NOMO-1 (cell line): ENCODE results near the gene FOS.
A peak's percentile ranks its signal among the peaks of the same experiment; 100 is the strongest.

Experiments
- DNase-seq, 2 experiments: peaks; one replicate each; lab custom pipeline; 2025; ENCODE audit not compliant: unreplicated experiment in 2 of 2; lab: John Stamatoyannopoulos, UW

FOS gene

DNA sequence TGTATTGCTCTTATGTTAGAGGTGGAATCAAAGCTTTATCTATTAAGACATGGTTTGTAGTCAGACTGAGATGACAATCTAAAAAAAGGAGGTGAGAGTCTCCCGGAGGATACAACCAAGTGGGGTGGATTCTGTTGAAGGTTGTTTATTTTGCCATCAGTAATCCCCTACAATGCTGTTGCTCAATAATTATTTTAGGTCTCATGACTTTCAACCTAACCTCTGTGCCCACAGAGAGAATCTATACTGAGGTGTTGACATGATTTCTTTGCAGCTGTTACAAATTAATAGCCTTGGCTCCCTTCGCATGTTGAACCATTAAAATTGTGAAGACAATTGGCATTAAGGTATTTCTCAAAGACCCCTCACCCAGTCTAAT, 28.7 kb upstream of the FOS start:
- no peak for DNase-seq

DNA sequence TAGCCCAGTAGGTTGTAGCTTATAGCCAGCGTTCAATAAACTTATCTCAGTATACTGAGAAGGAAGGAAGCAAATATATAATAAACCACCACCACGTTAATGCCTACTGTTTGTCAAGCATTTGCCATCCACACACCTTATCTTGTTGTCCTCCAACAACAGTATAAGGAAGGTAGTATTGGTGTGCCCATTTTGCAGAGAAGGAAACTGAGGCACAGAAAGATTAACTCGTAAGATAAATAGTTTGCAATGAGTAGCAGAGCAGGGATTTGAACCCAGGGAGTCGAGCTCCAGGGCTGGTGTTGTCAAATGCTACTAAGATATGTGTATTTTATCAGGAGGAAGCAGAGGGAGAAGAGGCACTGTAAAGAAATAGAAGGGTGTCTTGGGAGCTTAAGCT, 27.8 kb upstream of the FOS start:
- DNase-seq: no peak

DNA sequence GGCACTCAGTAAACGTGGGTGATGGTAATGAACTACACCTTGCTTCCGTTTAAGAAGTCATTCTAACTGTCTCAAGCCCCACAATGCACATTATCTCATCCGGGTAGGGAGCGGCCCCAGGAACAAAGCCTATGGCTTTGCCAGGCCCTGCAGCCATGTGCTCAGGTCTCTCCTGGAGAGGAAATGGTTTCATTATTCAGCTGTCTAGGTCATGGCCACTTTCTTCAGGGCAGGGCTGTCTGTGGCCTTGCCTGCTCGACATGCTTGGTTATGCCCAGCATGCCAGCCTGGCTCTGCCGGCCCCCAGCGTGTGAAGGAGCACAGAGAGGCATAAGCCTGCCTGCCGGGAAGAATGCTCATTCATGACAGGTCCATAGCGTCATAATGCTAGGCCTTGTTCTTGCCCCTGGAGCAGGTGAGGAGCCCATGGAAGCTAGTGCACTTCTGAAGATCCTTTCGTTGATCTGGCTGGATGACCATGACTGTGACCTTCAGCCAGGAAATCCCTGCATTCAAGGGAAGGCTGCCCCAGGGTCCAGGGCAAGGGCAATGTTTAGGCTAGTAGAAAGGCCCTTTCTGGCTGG, 26.3 kb upstream of the FOS start:
- no peak for DNase-seq

DNA sequence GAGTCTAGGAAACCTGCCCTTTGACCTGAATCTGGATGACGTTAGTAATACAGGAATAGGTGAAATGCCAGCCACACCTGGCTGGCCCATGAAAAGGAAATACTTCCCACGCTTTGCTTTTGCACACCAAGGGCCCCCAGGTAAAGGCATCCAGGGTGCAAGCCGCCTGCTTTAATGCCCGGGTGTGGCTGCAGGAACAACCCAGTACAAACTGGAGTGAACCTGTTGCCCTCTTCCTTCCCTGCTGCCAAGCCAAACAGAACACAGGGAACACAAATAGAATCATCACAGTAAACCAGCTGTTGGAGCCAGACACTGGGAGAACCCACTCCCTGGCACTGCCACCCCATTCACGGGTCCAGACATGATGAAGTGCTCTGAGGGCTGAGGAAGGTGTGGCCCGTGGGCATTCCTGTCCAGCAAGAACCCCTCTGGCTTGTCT, 24.2 kb upstream of the FOS start:
- DNase-seq: no peak

DNA sequence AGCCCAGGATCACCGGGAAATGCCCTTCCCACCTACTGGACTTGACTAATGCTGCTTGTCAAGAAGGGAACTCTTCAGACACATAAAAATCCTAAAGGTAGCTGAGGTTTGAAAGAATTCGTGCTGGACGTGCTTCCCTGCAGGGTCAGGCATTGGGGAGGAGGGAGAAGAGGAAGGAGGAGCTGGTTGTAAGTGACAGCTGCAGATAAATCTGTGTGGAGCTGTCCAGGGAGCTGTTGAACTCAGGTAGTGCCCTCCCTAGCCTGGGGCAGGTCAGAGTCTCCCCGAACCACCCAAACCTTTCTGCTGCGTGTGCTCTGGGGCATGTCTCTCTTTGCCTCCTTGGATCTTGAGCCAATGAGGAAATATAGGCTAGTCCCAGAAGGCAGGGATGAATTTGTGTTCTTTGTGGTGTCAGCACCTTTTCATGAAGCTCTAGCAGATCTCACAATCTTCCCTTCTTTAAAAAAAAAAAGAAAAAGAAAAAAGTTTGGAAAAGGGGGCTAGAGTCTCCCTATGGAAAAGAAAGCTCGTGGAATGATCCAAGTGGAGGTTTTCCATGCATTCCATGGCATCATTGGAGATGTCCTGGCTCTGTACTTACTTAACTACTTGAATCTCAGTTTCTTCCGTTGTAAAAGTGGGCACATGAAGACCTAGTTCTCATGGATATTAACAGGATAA, 23.6 kb upstream of the FOS start:
- DNase-seq: no peak

DNA sequence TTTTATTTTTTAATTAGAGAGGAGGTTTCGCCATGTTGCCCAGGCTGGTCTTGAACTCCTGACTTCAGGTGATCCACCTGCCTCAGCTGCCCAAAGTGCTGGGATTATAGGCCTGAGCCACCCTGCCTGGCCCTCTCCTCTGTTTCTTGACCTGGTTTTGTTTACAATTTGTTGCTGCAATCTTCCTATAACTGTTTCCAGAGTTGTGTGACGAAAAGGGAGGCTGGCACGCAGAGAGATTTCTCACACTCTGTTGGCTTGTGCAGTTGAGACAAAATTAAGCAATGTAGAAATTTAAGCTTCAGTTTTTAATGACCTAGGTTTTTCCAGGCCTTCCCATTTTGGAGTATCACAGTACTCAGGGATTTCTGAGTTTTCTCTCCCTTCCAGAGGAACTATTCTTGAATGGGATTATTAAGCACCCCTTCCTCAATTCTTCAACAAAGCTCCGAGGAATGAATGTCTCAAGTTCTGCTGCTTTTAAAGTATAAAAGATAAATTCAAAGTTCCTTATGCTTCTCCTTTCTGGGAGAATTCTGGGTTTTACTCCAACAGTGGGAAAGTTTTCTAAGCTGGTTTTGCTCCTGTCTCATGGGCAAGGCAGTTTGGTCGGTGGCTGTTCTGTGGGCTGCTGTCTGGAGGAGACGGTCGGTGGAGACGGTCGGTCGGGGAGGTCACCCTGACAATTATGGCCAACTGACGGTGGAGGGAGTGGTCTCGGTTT, 20.4 kb upstream of the FOS start:
- peak; percentile 69 to 74 for DNase-seq

DNA sequence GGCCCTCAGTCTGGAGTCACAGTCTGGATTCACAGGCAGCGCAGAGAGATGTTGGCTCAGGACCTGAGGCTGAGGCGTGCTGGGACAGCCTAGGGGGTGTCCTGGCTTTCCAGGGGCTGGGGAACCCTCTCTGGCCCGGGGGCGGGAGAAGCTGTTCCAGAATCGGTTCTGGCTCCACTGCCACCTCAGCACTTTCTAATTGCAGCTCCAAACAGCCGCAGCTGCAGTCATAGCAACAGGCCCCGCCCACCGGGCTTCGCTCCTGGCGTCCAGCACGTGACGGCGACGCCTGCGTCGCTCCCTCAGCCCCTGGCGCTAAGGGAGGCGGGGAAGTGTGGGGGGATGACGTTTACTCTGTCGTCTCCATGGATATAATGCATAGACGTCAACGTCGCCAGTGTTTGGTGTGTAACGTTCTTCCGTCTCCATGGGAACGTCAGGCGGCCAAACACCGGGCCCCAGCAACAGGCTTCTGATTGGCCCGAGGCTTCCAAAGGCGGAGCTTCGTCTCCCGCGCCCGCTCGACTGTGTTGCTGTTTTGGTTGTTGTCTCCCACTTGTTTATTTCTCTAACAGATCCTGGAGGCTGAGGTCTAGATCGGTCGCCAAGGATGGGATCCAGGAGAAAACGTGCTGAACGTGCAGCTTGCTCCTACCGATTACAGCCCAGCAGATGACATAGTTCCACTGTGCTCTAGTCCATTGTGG, 19.7 kb upstream of the FOS start:
- DNase-seq: peak; percentile 98 to 99

DNA sequence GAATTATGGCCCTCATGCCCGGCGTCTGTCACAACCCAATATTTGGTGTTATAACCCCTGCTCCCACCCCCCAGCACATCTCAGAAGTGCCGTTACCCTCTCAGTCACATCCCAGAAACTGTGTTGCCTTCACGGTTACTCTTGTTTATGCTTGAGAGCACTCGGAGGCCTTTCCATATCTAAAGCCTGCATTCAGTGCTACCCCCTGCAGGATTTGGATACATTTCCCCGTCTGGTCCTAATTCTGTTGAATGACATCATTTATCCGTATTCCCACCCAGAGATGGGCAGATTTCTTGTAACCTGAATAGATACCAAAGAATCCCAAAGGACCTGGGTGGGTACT, 19.1 kb upstream of the FOS start:
- DNase-seq: no peak

DNA sequence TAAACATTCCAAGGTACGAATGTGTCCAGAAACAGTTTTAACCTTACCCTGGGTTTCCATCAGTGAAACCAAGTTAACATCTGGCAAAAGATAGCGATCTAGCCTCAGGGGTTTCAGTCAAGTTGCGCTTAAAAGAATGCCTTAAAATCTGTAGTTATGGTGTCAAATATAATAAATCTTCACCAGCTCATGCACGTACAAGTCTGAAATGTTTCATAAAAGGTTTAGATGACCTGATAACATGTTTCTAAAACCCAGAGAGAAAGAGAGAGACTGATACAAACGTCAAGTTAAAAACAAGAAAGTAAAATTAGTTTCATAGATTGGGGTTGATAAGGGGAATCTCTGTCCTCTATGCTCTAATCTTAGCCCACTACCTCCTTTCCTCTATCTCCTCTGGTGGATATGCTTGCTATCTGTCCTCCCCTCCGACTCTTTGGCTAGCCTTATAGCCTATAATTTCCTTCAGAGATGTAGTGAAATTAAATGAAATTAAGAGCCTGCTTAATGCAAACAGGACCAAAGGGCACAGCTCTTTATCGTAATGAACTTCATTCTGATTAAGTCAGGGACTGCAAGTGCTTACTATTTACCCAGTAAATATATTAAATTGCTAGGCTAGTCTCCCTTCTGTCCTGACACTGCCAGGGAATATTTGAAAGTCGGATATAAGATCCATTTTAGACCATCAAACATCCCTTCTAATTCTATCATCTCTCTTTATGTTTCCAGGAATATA, 18.4 kb upstream of the FOS start:
- no peak for DNase-seq

DNA sequence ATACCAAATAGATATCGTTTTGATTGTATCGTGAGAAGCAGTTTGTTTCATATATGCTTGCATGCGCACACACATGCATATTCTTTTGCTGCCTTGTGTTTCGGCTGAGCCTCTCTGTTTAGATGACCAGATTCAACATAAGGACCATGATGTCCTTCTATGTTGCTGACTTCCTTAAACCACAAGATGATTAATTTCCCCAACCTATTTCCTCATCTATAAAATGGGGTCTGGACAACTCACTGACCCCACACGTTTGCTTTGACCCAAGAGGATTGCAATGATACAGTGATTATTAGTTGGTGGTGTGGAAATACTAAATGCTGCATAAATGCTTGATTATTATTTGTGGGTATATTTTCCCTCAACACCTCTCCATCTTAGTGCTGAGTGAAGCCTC, 16.8 kb upstream of the FOS start:
- DNase-seq: no peak

DNA sequence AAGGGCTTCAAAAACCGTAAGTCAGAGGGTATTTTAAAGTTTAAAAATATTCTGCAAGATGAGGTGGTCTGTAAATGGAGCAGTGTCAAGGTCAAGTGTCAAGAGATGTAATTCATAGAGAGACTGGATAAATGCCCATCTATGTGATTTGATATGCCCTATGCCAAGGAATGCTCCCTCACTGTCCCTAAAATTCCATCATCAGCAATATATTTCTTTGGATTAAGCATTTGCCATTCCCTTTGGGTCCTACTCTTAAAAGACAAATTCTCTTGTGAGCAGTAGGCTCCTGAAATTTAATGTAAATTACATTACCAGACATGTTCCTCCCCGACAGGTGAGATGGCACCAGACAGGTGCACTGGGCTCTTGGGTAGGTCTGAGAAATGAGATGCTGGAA, 16.0 kb upstream of the FOS start:
- DNase-seq: no peak

DNA sequence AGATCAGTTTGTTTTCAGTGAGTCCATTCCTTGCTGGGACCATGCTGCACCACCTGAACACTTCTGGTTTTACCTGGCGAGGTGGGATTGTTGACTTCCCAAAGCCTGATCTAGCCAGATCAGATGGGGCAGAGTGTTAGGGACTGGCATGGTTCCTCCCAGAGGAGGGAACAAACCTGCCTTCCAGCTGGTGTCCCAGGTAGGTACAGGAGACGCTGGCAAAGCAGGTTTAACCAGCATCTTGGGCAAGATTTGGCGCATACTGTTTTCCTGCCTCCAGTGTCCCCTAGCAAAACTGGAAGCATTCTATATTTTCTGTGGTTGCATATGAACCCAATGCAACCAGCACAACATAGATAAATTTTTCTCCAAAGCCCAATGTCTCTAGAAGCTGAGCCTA, 14.6 kb upstream of the FOS start:
- DNase-seq: no peak

DNA sequence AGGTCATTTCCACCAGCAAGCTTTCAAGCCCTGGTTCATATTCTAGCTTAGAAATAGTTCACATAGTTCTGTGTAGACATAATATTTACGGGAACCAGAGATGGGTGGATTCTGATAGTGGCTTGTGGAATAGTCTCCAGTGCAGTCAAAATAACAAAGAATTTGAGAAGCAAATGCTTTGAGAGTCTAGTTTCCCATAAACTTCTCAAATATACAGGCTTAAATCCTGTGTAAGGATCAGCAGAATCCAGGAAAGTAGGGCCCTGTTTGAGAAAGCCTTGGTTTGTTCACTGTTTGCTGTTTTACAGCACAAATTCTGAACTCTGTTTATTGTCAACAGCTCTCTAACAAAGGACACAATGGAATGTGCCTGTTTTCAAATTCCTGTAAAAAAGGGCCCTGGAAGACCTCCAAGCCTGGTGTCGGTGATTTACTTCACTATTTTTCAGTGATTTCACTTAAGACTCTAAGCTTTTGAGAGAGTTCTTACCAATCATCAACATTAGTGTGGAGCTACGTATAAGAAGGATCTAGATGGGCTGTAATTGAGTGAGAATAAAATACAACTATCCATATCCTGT, 11.4 kb upstream of the FOS start:
- DNase-seq: no peak

DNA sequence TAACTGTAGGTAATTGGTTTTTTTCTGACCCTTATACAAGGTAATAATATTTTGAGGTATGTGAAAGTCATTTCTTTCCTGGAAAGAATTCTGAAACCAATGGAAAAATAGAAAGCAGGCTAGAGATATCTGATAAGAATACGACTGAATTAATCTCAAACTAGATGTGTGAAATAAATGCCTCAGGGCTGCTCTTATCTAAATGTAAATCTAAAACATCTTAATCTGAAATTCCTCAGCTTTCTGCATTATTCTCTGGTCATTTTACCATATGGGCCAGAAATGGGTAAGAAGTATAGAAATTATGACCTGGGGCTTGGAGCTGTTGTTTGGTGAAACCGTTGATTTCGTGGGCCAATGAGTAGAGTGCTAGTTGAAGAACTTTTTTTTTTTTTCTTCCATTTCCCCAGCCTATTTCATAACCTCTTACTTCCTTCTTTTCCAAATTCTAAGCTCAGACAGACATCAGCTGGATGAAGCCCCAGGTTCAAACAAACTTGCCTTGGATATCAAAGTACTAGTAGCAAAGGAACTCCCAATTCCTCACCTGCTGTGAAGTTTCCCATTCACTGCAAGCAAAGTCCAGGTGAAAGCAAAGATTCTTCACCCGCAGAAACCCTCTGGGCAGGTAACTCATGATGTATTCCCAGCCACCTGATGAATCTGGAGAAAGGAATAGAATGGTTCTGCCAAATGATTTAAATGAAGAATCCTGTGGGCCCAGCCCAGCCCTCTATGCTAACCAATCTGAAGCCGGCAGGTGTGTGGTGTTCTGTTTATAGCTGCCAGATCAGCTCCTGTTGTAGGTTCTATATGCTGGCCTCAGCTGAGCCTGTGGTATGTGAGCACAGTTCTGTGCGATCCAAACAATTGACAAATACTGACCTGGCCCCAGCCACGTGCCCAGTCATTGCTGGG, 9.7 kb upstream of the FOS start:
- DNase-seq: peak; percentile 64 to 81

DNA sequence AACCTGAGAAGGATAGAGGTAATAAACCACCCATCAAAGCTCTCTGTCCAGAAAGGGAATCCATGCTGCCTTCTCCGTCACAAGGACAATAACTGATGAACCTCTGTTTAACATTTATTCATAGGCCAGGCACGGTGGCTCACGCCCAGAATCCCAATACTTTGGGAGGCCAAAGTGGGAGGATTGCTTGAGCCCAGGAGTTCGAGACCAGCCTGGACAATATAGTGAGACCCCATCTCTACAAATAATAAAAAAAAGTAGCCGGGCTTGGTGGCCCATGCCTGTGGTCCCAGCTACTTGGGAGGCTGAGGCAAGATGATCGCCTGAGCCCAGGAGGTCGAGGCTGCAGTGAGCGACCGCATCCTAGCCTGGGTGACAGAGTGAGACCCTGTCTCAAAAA, 7.1 kb upstream of the FOS start:
- no peak for DNase-seq

DNA sequence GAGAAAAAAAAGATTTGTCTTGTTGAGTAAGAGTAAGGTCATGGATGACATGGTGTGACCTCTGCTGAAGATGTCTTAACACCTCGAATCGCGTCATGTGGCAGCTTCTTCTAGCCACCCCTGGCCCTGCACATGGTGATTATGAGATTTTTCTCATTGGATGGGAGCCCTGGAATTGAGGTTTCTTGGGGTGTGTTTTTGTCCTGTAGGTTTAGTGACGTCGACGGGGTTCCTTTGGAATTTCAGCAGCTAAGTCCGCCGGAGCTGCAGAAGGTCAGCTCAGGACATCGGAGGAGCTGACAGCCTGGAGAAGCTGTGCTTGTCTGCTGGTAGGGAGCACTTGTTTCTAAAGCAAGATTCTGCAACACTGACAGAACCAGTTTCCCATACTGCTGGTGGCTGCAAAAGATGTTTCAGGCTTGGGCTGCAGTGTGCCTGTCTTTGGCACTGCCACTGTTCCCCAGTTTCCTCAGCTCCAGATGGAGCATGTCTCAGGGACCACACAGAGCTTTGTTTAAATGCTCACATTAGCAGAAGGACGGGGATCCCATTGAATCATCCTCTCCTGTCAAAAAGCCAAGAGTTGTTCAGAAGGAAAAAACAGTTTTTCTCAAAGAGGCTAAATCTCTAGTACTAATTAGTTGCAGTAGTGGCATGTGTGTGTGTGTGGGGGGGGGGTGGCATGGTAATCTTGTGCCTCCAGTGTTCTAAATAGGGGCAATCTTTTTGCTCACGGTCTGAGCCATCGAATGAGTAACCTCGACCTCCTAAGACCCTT, 5.2 kb upstream of the FOS start:
- no peak for DNase-seq

DNA sequence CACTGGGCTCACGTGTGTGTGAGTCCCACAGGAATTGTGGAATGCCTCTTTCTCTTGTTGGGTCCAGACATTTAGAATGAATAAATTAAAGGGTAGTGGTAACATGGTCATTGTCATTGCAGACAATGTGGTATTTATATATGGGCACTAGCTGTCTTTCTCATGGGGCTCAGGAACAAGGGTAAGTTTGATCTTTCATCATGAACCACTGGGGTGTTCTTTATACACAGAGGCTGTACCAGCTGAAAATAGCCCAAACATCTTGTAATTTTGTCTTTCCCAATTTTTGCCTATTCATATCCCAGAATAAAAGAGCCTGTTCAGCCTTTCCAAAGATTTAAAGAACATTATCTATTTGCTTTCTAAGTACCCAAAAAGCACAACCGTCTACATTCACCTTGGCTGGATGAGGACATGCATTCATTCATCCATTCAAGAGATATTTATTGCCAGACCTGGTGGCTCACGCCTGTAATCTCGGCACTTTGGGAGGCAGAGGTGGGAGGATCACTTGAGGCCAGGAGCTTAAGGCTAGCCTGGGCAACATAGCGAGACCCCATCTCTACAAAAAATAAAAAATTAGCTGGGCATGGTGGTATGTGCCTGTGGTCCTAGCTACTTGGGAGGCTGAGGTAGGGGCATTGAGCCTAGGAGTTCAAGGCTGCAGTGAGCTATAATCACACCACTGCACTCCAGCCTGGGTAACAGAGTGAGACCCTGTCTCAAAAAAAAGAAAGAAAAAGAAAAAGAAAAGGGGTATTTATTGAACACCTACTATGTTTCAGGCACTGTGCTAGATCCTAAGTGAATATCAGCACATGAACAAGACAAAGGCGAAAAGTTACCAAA, 4.4 kb upstream of the FOS start:
- no peak for DNase-seq
